ENCODE data around the gene PNMA8B.

GRCh38 chr19:46447006-46447405 is 48.7 kb downstream of the PNMA8B start:
- no peak for TF ChIP-seq CTCF (IDR thresholded peaks at IDR 0.05)
- TF ChIP-seq EZH2 (IDR thresholded peaks at IDR 0.05): no peak
- no peak for TF ChIP-seq EZH2phosphoT487 (IDR thresholded peaks at IDR 0.05)
